Hindlimb muscle (tissue), 1 donor: Measurements from ENCODE around the gene KLHL30. TPM values are rescaled to one million over a fixed set of nuclear protein-coding genes. Genes with fewer than 3 reads are reported as not detected.
"Not testable (repeated sequence)": the region's sequence is repeated elsewhere in the genome, so short reads cannot be mapped to it uniquely, and the experiment has no call there.

ENCODE experiments used
- DNase-seq: peaks from one replicate; pipeline ENCODE4 v3.0.0-alpha.2; 2013
- polyA plus RNA-seq: library from polyadenylated mRNA; unstranded; fragments of 120-200 nt; gene quantifications from one replicate; pipeline ENCODE4 v1.2.1, GENCODE V29; 2013; ENCODE audit not compliant: insufficient read length

The KLHL30 gene
- polyA plus RNA-seq, 1 donor = 25.9 TPM

GRCh38 chr2:238163481-238164198, 25.2 kb downstream of the KLHL30 start:
- DNase-seq = no peak

GRCh38 chr2:238164906-238165287, 26.4 kb downstream of the KLHL30 start:
- no peak for DNase-seq

- DNase-seq = no peak
These were observed 26.9 kb downstream of the KLHL30 start for GRCh38 chr2:238165288-238165921.

- DNase-seq = no peak
These were observed 28.2 kb downstream of the KLHL30 start for GRCh38 chr2:238166391-238167343.

- DNase-seq = no peak
These were observed 28.9 kb downstream of the KLHL30 start for GRCh38 chr2:238167344-238167715.

GRCh38 chr2:238167761-238168160, 29.3 kb downstream of the KLHL30 start:
- no peak for DNase-seq

- DNase-seq = no peak
These were observed 30.0 kb downstream of the KLHL30 start for GRCh38 chr2:238168196-238169047.

- no peak for DNase-seq
These were observed 30.7 kb downstream of the KLHL30 start for GRCh38 chr2:238169048-238169707.

- no peak for DNase-seq
These were observed 31.3 kb downstream of the KLHL30 start for GRCh38 chr2:238169708-238170251.

GRCh38 chr2:238170386-238171071, 32.1 kb downstream of the KLHL30 start:
- no peak for DNase-seq

- DNase-seq = not testable (repeated sequence)
These were observed 32.6 kb downstream of the KLHL30 start for GRCh38 chr2:238171072-238171431.

GRCh38 chr2:238171575-238172187, 33.2 kb downstream of the KLHL30 start:
- DNase-seq = no peak

GRCh38 chr2:238172439-238172838, 34.0 kb downstream of the KLHL30 start:
- DNase-seq = no peak

GRCh38 chr2:238173692-238174091, 35.2 kb downstream of the KLHL30 start:
- no peak for DNase-seq

- no peak for DNase-seq
These were observed 35.8 kb downstream of the KLHL30 start for GRCh38 chr2:238174291-238174690.

GRCh38 chr2:238174701-238175100, 36.2 kb downstream of the KLHL30 start:
- no peak for DNase-seq

- DNase-seq = no peak
These were observed 38.1 kb downstream of the KLHL30 start for GRCh38 chr2:238176613-238177012.

- no peak for DNase-seq
These were observed 42.1 kb downstream of the KLHL30 start for GRCh38 chr2:238180554-238180953.

GRCh38 chr2:238182362-238182761, 43.9 kb downstream of the KLHL30 start:
- no peak for DNase-seq

GRCh38 chr2:238183821-238184220, 45.4 kb downstream of the KLHL30 start:
- no peak for DNase-seq
